ENCODE data around the gene HIVEP3. TPM values are rescaled to one million over a fixed set of nuclear protein-coding genes. Genes with fewer than 3 reads are reported as not detected.

Gene HIVEP3
- total RNA-seq, 1 experiment from 2014 or later, result 1.4 TPM

DNA sequence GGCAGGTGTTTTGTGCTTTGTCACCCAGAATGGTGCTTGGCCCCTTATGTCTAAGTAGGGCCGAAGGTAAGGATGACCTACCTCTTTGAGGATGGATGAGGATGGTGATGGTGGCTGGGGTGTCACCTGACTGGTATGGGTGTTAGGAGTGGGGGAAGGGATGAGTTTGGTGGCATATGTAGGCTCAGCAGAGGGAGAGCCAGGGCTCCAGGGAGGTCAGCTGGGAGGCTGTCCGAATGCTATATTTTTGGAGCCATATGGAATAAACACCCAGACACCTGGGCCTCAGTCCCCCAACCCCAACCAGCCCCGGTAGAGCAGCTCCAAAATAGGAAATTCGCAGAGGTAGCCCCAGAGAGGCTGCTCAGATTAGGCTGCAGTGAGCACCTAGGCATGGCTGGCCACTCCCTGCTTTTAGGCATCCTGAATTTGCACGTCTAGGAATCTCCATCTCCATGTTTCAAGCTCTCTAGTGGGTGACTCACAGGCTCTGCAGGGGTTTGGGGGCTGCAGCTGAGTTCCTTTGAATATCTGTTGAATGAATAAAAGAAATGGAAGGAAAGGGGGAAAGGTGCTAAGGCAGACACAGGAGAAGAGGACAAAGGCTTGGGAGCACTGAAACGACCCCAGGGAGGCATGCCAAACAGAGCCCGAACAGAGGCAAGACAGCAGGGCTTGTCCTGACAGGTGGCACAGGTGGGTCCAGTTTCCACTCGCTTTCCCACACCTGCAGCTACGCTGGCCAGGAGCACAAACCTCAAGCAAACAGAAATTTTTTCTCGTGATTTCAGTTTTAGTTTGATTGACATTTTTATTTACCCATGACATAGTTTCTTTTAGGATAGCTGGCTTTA, 299.0 kb downstream of the HIVEP3 start:
- H2AFZ ChIP-seq (ENCODE audit: low read length), result no peak overlapping the region
- H4K20me1 ChIP-seq (ENCODE audit: control insufficient read depth, insufficient read depth, insufficient read length), result no peaks in the 10 kb centered on the region
- H3K27ac ChIP-seq (ENCODE audit: insufficient read length, low read depth, low read length), result no peak overlapping the region
- H2BK120ac ChIP-seq (ENCODE audit: low read depth, low read length, poor library complexity, severe bottlenecking), result no peak overlapping the region
- H3K4ac ChIP-seq (ENCODE audit: low read depth, low read length), result no peak overlapping the region
- H3K23me2 ChIP-seq (ENCODE audit: insufficient read length, low read depth, low read length, poor library complexity, severe bottlenecking), result no peaks in the 10 kb centered on the region
- H3K79me2 ChIP-seq (ENCODE audit: insufficient read depth, low read length), result no peaks in the 10 kb centered on the region
- no peaks in the 10 kb centered on the region for H3K9me3 ChIP-seq (ENCODE audit: control insufficient read depth, low read depth, low read length)
- H2AK5ac ChIP-seq (ENCODE audit: insufficient read length, low read length), result no peak overlapping the region
- H3K9me3 Mint-ChIP-seq, result no peaks in the 10 kb centered on the region
- no peak overlapping the region for H3K9ac ChIP-seq (ENCODE audit: extremely low read depth, insufficient read length, low read length)
- peak overlapping the region in 2 of 3 experiments; percentile 57 to 74; a peak in 4 of 7 replicates for H3K27ac Mint-ChIP-seq
- no peak overlapping the region for H3K4me2 ChIP-seq (ENCODE audit: insufficient read depth, insufficient read length, low read length)
- no peak overlapping the region for H3K18ac ChIP-seq (ENCODE audit: insufficient read length, low read depth, low read length)
- no peak overlapping the region for H4K91ac ChIP-seq (ENCODE audit: insufficient read length, low read depth, low read length)
- H3K27me3 Mint-ChIP-seq (ENCODE audit: low read depth), result no peaks in the 10 kb centered on the region
- H2BK12ac ChIP-seq (ENCODE audit: insufficient read length, low read depth, low read length), result no peak overlapping the region
- no peak overlapping the region for H4K5ac ChIP-seq (ENCODE audit: insufficient read length, low read depth, low read length)
- H3T11ph ChIP-seq (ENCODE audit: low read length), result no peak overlapping the region
- no peak overlapping the region for H2BK5ac ChIP-seq (ENCODE audit: insufficient read length, low read length)
- no peak overlapping the region for H4K8ac ChIP-seq (replicated peaks; ENCODE audit: insufficient read length, low read depth, low read length)
- H3K36me3 Mint-ChIP-seq (ENCODE audit: insufficient read depth in 1 of 3, low read depth in 3 of 3), result no peaks in the 10 kb centered on the region
- peaks cover 4% of the 10 kb centered on the region; the same call in 1 of the 2 replicates for H3K4me1 ChIP-seq (ENCODE audit: insufficient read depth, low read length)
- no peak overlapping the region for H3K56ac ChIP-seq (ENCODE audit: insufficient read length, low read depth, low read length)
- TF ChIP-seq CTCF (conservative IDR thresholded peaks at IDR 0.05), result no peak
- no peak overlapping the region for H3K4me3 Mint-ChIP-seq
- H3K14ac ChIP-seq (ENCODE audit: insufficient read depth, low read length), result no peak overlapping the region
- H3K4me1 Mint-ChIP-seq, result peaks cover 29% of the 10 kb centered on the region in 2 experiments
- H3K23ac ChIP-seq (ENCODE audit: insufficient read length, low read depth, low read length), result no peak overlapping the region
- DNase-seq, result no peak
- H3K27me3 ChIP-seq (ENCODE audit: insufficient read depth, low read length), result no peaks in the 10 kb centered on the region
- no peak overlapping the region for H2BK20ac ChIP-seq (ENCODE audit: low read depth, low read length, poor library complexity, severe bottlenecking)
- WGBS (ENCODE audit: extremely low coverage, insufficient read length, low lambda C conversion rate), result no CpG with 5 or more reads among the region's 10 CpGs
- no peak overlapping the region for H2BK15ac ChIP-seq (ENCODE audit: low read depth, low read length)
- no peaks in the 10 kb centered on the region for H3K79me1 ChIP-seq (ENCODE audit: insufficient read depth, low read depth, low read length, poor library complexity, severe bottlenecking)

Data from H9 (cell line).